Measurements from ENCODE around the gene ZNF536. TPM values are rescaled to one million over a fixed set of nuclear protein-coding genes. Genes with fewer than 3 reads are reported as not detected.
"Not testable (repeated sequence)": the region's sequence is repeated elsewhere in the genome, so short reads cannot be mapped to it uniquely, and the experiment has no call there.

The ZNF536 gene
- total RNA-seq, 1 experiment from 2014 or later = 15.2 TPM

DNA sequence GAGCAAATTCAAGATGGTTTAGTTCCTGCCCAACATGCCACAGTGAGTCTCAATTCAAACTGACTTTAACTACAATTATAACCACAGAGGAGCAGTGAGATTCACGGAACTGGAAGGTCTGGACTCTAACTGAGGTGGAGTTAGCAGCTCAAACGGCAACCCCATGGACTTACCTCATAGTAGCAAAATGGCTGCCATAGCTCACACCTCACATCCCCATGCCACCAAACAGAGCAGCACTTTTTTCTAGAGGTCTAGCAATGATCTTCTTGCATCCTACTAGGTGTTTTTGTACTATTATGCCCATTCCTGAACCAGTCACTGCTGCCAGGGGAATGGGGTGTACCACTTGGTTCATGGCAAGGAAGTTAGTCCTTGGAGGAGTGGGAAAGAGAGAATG, 87.7 kb downstream of the ZNF536 start:
- DNase-seq = no peak
- Histone ChIP-seq H3K9me3 (replicated peaks) (no peaks in the 10 kb centered on the region), H3K4me1 (no peaks in the 10 kb centered on the region), H3K4me3 (no peak overlapping the region), H3K36me3 (no peaks in the 10 kb centered on the region), H3K27me3 (no peaks in the 10 kb centered on the region), H3K27ac (no peak overlapping the region)

GRCh38 chr19:30464162-30464561, 92.0 kb downstream of the ZNF536 start:
- Histone ChIP-seq H3K27me3 (no peaks in the 10 kb centered on the region), H3K4me1 (no peaks in the 10 kb centered on the region), H3K4me3 (no peak overlapping the region), H3K36me3 (no peaks in the 10 kb centered on the region), H3K27ac (no peak overlapping the region), H3K9me3 (replicated peaks) (0 out of 2 replicates have a peak, but pooled peaks cover 2% of the 10 kb centered on the region)
- no peak for DNase-seq

GRCh38 chr19:30466598-30466997, 94.4 kb downstream of the ZNF536 start:
- H3K4me3 ChIP-seq; H3K36me3 ChIP-seq; H3K4me1 ChIP-seq; H3K9me3 ChIP-seq (replicated peaks); DNase-seq; H3K27me3 ChIP-seq; H3K27ac ChIP-seq: not testable (repeated sequence)

DNA sequence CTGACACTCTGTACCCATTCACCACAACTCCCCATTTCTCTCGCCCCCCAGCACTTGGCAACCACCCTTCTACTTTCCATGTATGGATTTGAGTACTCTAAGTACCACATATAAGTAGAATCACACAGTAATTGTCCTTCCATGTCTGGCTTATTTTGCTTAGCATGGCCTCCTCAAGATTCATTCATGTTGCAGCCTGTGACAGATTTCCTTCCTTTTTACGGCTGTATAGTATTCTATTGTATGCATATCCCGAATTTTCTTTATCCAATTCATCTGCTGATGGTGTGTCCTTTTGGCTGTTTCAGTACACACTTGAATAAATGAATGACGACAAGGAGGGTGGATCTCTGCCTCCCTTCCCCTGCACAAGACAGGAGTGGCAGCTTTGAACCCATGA, 95.1 kb downstream of the ZNF536 start:
- no peaks in the 10 kb centered on the region for H3K36me3 ChIP-seq
- H3K27me3 ChIP-seq = no peaks in the 10 kb centered on the region
- DNase-seq = no peak
- no peak overlapping the region for H3K27ac ChIP-seq
- H3K9me3 ChIP-seq (replicated peaks) = 0 out of 2 replicates have a peak, but pooled peaks cover 2% of the 10 kb centered on the region
- no peaks in the 10 kb centered on the region for H3K4me1 ChIP-seq
- no peak overlapping the region for H3K4me3 ChIP-seq

DNA sequence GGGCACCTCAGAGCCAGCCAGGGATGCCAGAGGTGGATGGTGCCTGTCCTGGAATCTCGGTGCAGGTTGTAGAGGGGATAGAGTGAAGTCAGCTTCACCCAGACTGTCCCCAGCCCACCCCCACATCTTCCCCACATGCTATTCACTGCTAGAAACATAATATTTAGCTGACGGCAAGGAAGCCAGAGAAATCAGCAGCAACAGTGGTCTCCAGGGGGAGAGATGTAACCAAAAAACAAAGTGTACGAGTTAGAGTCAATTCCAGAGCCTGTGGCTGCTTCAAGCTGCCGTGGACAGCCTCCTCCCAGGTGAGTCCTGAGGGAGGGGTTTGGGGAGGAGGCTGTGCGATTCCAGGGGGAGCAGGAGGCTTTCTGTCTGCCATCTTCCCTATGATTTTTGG, 97.6 kb downstream of the ZNF536 start:
- Histone ChIP-seq H3K36me3 (no peaks in the 10 kb centered on the region; the same call in 1 of the 2 replicates), H3K27ac (no peak overlapping the region), H3K4me3 (no peak overlapping the region), H3K9me3 (replicated peaks) (0 out of 2 replicates have a peak, but pooled peaks cover 2% of the 10 kb centered on the region), H3K4me1 (no peaks in the 10 kb centered on the region), H3K27me3 (no peaks in the 10 kb centered on the region)
- DNase-seq = no peak

GRCh38 chr19:30471441-30471840, 99.3 kb downstream of the ZNF536 start:
- H3K4me3 ChIP-seq = no peak overlapping the region
- DNase-seq = no peak
- no peaks in the 10 kb centered on the region for H3K27me3 ChIP-seq
- no peaks in the 10 kb centered on the region; the same call in 1 of the 2 replicates for H3K36me3 ChIP-seq
- no peak overlapping the region for H3K27ac ChIP-seq
- H3K9me3 ChIP-seq (replicated peaks) = 0 out of 2 replicates have a peak, but pooled peaks cover 2% of the 10 kb centered on the region
- no peaks in the 10 kb centered on the region for H3K4me1 ChIP-seq

- Histone ChIP-seq H3K4me3 (no peak overlapping the region), H3K4me1 (no peaks in the 10 kb centered on the region), H3K27ac (no peak overlapping the region), H3K36me3 (no peaks in the 10 kb centered on the region; the same call in 1 of the 2 replicates), H3K27me3 (no peaks in the 10 kb centered on the region), H3K9me3 (replicated peaks) (no peaks in the 10 kb centered on the region)
- no peak for DNase-seq
These were observed 101.2 kb downstream of the ZNF536 start for GRCh38 chr19:30473334-30473867.

DNA sequence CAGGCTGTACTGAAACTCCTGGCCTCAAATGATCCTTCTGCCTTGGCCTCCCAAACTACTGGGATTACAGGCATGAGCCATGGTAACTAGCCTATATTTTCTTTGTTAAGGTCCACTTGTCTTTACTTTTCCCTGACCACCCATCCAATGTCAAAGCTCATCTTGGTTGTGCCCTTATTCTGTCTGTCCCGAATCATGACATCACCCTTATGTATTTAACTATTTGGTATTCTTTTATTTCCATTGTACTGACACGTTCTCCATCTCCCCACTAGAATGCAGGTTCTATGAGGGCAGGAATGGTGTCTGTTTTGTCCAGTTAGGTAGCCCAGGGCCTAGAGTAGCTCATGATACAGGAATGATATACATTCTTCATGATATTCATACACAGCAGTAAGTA, 104.8 kb downstream of the ZNF536 start:
- Histone ChIP-seq H3K36me3 (no peaks in the 10 kb centered on the region; the same call in 1 of the 2 replicates), H3K4me1 (peaks cover 16% of the 10 kb centered on the region), H3K4me3 (no peak overlapping the region), H3K27me3 (no peaks in the 10 kb centered on the region), H3K27ac (no peak overlapping the region), H3K9me3 (replicated peaks) (no peaks in the 10 kb centered on the region)
- no peak for DNase-seq

DNA sequence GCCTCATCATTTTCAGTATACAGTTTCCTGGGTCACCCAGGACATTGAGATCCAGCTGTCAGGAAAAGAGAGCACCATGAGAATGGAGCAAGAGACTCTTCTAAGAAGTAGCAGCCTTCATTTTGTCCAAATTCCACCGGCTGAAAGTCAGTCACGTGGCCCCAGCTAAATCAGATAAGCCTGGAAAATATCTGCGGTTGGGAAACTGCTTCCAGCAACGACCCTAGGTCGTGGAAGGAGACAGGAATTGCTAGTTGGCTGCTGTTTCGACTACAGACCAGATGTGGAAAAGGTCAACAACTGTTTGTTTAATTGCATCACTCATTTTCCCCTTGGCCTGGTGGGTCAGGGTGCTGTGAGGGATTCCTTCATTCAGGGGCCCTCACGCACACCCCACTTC, 107.0 kb downstream of the ZNF536 start:
- Histone ChIP-seq H3K9me3 (replicated peaks) (no peaks in the 10 kb centered on the region), H3K4me3 (no peak overlapping the region), H3K27me3 (no peaks in the 10 kb centered on the region), H3K4me1 (peaks cover 16% of the 10 kb centered on the region), H3K36me3 (no peaks in the 10 kb centered on the region), H3K27ac (peak overlapping the region; percentile 34)
- DNase-seq = peak; percentile 49 to 69

- Histone ChIP-seq H3K4me1 (peaks cover 16% of the 10 kb centered on the region), H3K36me3 (no peaks in the 10 kb centered on the region), H3K27ac (peak overlapping the region; percentile 34; the same call in 1 of the 2 replicates), H3K4me3 (no peak overlapping the region), H3K9me3 (replicated peaks) (no peaks in the 10 kb centered on the region), H3K27me3 (no peaks in the 10 kb centered on the region)
- peak in 1 of 2 experiments; percentile 29 for DNase-seq
These were observed 107.9 kb downstream of the ZNF536 start for GRCh38 chr19:30480097-30480496.

GRCh38 chr19:30481063-30481462, 108.9 kb downstream of the ZNF536 start:
- no peak for DNase-seq
- Histone ChIP-seq H3K4me3 (no peak overlapping the region), H3K4me1 (peaks cover 16% of the 10 kb centered on the region), H3K27ac (no peak overlapping the region), H3K36me3 (no peaks in the 10 kb centered on the region), H3K9me3 (replicated peaks) (no peaks in the 10 kb centered on the region), H3K27me3 (no peaks in the 10 kb centered on the region)

GRCh38 chr19:30481823-30482222, 109.6 kb downstream of the ZNF536 start:
- Histone ChIP-seq H3K4me3 (no peak overlapping the region), H3K36me3 (no peaks in the 10 kb centered on the region), H3K27me3 (no peaks in the 10 kb centered on the region), H3K9me3 (replicated peaks) (no peaks in the 10 kb centered on the region), H3K4me1 (peaks cover 16% of the 10 kb centered on the region), H3K27ac (no peak overlapping the region)
- DNase-seq = no peak

DNA sequence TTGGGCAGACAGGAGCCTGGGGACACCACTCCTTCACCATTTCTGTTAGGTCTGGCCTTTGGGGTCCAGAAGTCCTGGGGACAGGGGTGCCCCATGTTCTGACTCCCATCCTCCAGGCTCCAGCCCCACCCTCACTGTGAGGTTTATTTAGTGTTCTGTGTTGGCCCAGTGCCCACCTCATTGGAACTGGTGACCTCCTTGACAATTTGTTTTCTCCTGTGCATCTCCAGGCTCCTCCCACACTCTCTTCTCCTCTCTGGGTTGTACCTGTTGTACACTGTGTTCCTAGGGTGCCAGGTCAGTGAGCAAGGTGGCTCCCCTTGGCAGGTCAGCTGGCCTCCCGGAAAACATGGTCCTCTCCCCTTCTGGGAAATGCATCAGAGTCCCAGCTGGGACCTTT, 110.8 kb downstream of the ZNF536 start:
- no peak for DNase-seq
- H3K27ac ChIP-seq = no peak overlapping the region
- H3K4me1 ChIP-seq = peaks cover 16% of the 10 kb centered on the region
- H3K9me3 ChIP-seq (replicated peaks) = no peaks in the 10 kb centered on the region
- no peaks in the 10 kb centered on the region for H3K27me3 ChIP-seq
- no peaks in the 10 kb centered on the region for H3K36me3 ChIP-seq
- H3K4me3 ChIP-seq = no peak overlapping the region

GRCh38 chr19:30486250-30486649, 114.1 kb downstream of the ZNF536 start:
- H3K4me3 ChIP-seq; H3K36me3 ChIP-seq; H3K27me3 ChIP-seq; H3K9me3 ChIP-seq (replicated peaks); DNase-seq; H3K27ac ChIP-seq; H3K4me1 ChIP-seq: not testable (repeated sequence)

GRCh38 chr19:30487178-30487577, 115.0 kb downstream of the ZNF536 start:
- Histone ChIP-seq H3K4me1 (peaks cover 7% of the 10 kb centered on the region), H3K36me3 (no peaks in the 10 kb centered on the region), H3K9me3 (replicated peaks) (no peaks in the 10 kb centered on the region), H3K4me3 (no peak overlapping the region), H3K27me3 (no peaks in the 10 kb centered on the region), H3K27ac (no peak overlapping the region)
- DNase-seq = no peak

GRCh38 chr19:30488191-30488590, 116.0 kb downstream of the ZNF536 start:
- Histone ChIP-seq H3K27me3 (no peaks in the 10 kb centered on the region), H3K4me1 (peaks cover 10% of the 10 kb centered on the region), H3K27ac (no peak overlapping the region), H3K9me3 (replicated peaks) (no peaks in the 10 kb centered on the region), H3K36me3 (no peaks in the 10 kb centered on the region), H3K4me3 (no peak overlapping the region)
- no peak for DNase-seq

All from SJCRH30 (cell line).